Prostate gland (tissue), 2 donors: ENCODE measurements around the gene UCK2. TPM values are rescaled to one million over a fixed set of nuclear protein-coding genes. Genes with fewer than 3 reads are reported as not detected.

Source experiments
- DNase-seq: peaks from one replicate; pipeline ENCODE4 v3.0.0-alpha.2; 2019; ENCODE audit warnings: low spot score
- H3K27ac ChIP-seq, 2 donors: fragments of 200-600 bp; sonication (generic); 2 replicates each; pipeline ENCODE4 v1.5.1; 2017 to 2019
- H3K27me3 ChIP-seq: fragments of 200-600 bp; sonication (generic); replicated peaks from 2 replicates; pipeline ENCODE4 v1.5.1; 2019; ENCODE audit not compliant: insufficient read depth
- H3K36me3 ChIP-seq, 2 donors: fragments of 200-600 bp; sonication (generic); 1 replicate in 1 of 2; 2 replicates in 1 of 2; pipeline versions ENCODE4 v1.5.1 to v1.8.1; 2017 to 2019
- H3K4me1 ChIP-seq: fragments of 200-600 bp; sonication (generic); replicated peaks from 2 replicates; pipeline ENCODE4 v1.5.1; 2019
- H3K4me3 ChIP-seq, 2 donors: fragments of 200-600 bp; sonication (generic); 2 replicates each; pipeline ENCODE4 v1.5.1; 2017 to 2019
- H3K9me3 ChIP-seq: fragments of 200-600 bp; sonication (generic); 2 replicates; pipeline ENCODE4 v1.5.1; 2017
- POLR2A ChIP-seq: fragments of 450-650 bp; IDR thresholded peaks from one replicate; pipeline ENCODE4 v1.6.1; 2016; ENCODE audit warnings: antibody characterized with exemption, mild to moderate bottlenecking
- POLR2AphosphoS5 ChIP-seq: sonication (generic); formaldehyde crosslinking; IDR thresholded peaks from one replicate; pipeline ENCODE4 v1.6.1; 2017; ENCODE audit warnings: antibody characterized with exemption
- WGBS: methylation state at CpG from one replicate; pipeline ENCODE4 v1.1.5; 2018; 5-methylcytosine and 5-hydroxymethylcytosine counted together
- intact Hi-C: fragments of 100-400 bp; cut with DNase I; formaldehyde crosslinking; loops from one replicate; pipeline ENCODE4 v1.14.2; 2022
- total RNA-seq, 2 donors: library from RNA; depleted of rRNA; stranded (reverse); fragments of >200 nt; gene quantifications; one replicate each; pipeline ENCODE4 v1.1.0, GENCODE V29; 2016
- TF ChIP-seq, protein P1 (sequence below), 4 experiments: fragments of 200-600 bp in 2 of 4; fragments of 450-650 bp in 2 of 4; sonication (generic) in 2 of 4; IDR thresholded peaks; 1 replicate in 3 of 4; 2 replicates in 1 of 4; pipeline ENCODE4 v1.5.1; 2016 to 2019; ENCODE audit warnings: antibody characterized with exemption in 4 of 4, mild to moderate bottlenecking in 2 of 4, moderate library complexity in 2 of 4

UCK2 gene
- total RNA-seq, 2 donors from 2014 or later: 23.8 to 25.9 TPM

DNA sequence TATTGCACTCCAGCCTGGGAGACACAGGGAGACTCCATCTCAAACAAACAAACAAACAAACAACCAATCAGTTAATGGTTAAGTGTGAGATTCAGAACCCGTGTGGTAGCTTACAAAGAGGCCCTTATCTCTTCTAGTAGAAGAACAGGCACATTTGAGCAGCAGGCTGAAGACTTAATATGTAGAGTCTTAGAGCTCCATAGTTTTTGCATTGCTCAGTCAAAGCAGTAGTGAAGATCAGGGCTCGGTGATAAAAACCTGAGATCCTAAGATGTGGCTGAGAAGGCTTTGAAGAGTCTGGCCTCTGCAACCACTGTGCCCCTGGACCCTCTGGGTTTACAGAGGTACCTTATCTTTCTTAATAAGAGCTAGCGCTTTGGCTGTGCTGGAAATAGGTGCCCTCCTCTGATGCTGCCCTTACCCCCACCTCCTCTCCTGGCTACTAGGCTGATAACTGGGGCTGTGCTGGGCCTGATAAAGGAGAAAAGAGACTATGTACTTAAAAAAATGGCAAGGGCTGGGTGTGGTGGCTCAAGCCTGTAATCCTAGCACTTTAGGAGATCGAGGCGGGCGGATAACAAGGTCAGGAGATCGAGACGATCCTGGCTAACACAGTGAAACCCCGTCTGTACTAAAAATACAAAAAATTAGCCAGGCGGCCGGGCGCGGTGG lies 10.5 kb upstream of the UCK2 start:
- Histone ChIP-seq H3K36me3 (no peaks in the 10 kb centered on the region), H3K4me1 (no peaks in the 10 kb centered on the region), H3K4me3 (no peak overlapping the region), H3K27me3 (no peaks in the 10 kb centered on the region), H3K9me3 (no peaks in the 10 kb centered on the region), H3K27ac (no peak overlapping the region)
- intact Hi-C loops: no loop called here
- 81% methylated on average over 13 of the region's 13 CpGs for WGBS
- TF ChIP-seq, protein P1, sequence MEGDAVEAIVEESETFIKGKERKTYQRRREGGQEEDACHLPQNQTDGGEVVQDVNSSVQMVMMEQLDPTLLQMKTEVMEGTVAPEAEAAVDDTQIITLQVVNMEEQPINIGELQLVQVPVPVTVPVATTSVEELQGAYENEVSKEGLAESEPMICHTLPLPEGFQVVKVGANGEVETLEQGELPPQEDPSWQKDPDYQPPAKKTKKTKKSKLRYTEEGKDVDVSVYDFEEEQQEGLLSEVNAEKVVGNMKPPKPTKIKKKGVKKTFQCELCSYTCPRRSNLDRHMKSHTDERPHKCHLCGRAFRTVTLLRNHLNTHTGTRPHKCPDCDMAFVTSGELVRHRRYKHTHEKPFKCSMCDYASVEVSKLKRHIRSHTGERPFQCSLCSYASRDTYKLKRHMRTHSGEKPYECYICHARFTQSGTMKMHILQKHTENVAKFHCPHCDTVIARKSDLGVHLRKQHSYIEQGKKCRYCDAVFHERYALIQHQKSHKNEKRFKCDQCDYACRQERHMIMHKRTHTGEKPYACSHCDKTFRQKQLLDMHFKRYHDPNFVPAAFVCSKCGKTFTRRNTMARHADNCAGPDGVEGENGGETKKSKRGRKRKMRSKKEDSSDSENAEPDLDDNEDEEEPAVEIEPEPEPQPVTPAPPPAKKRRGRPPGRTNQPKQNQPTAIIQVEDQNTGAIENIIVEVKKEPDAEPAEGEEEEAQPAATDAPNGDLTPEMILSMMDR (IDR thresholded peaks at IDR 0.05): no peak
- TF ChIP-seq POLR2AphosphoS5: no peak
- no peak for TF ChIP-seq POLR2A
- DNase-seq: no peak

DNA sequence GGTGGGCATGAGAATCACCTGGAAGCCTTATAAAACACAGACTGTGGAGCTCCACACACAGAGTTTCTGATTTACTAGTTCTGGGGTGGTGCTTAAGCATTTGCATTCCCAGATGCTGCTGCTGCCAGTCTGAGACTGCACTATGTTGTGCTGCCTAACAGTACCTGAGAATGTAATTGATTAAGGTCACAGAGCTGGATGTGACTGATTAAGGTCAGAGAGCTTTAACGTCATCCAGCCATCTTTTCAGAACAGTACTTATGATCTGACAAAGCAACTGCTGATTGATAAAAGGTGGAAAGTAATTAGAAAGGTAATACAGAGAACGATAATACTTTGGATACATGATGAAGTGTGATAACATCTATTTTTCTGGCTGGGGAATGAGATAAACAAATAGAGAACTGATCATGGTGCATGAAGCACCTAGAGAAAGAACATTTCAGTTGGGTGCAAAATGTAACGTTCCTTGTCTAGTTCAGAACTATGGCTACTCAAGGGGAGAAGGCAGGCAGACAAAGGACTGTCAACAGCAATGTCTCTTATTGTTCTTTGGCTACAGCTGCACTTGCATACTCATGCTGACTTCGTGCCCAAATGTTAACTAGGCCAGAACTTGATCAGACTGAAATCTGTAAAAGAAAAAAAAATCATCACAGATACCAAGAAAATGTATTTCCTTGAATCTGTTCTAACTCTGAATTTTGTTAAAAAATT lies 3.7 kb upstream of the UCK2 start:
- no peak for DNase-seq
- Histone ChIP-seq H3K9me3 (no peaks in the 10 kb centered on the region), H3K36me3 (no peaks in the 10 kb centered on the region), H3K27me3 (no peaks in the 10 kb centered on the region), H3K27ac (no peak overlapping the region), H3K4me3 (no peak overlapping the region), H3K4me1 (no peaks in the 10 kb centered on the region)
- TF ChIP-seq POLR2AphosphoS5 (no peak), POLR2A (no peak)
- TF ChIP-seq, protein P1 (IDR thresholded peaks at IDR 0.05): no peak
- intact Hi-C loops: no loop called here
- WGBS: 43% methylated on average over 4 of the region's 4 CpGs

DNA sequence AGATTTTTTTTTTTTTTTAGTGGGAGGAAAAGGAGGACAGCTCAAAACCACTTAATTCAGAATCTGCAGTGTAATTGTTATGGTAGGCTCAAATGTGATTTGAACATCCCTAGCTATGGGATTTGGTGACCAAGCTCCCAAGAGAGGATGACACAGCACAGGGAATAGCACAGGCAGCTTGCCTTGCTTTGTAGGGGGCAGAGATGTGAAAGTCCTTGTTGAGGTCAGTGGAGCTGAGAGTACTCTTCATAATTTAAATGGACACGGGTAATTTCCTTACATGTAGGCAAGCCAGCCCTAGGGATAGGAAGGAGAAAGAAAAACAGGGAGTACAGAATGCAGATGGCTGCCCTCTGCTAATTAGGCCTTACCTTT lies 3.2 kb upstream of the UCK2 start:
- no peaks in the 10 kb centered on the region for H3K9me3 ChIP-seq
- H3K4me3 ChIP-seq: no peak overlapping the region
- no peaks in the 10 kb centered on the region for H3K27me3 ChIP-seq
- DNase-seq: no peak
- no peak for TF ChIP-seq POLR2A
- no peak for TF ChIP-seq POLR2AphosphoS5
- TF ChIP-seq, protein P1 (IDR thresholded peaks at IDR 0.05): no peak
- no peaks in the 10 kb centered on the region for H3K4me1 ChIP-seq
- intact Hi-C loops: no loop called here
- 70% methylated on average over 1 of the region's 1 CpG for WGBS
- H3K36me3 ChIP-seq: no peaks in the 10 kb centered on the region
- no peak overlapping the region for H3K27ac ChIP-seq

GRCh38 chr1:165826565-165827267 lies 698 bp upstream of the UCK2 start:
- intact Hi-C loops: loop anchor here (2.0 kb wide), 1 partner anchor 58 kb away; the partner anchor contains the start of gene TMCO1
- WGBS: 16% methylated on average over 10 of the region's 10 CpGs
- TF ChIP-seq, protein P1 (IDR thresholded peaks at IDR 0.05): no peak
- TF ChIP-seq POLR2AphosphoS5 (no peak), POLR2A (no peak)

More at GRCh38 chr1:165826565-165827267, 698 bp upstream of the UCK2 start:
- H3K27me3 ChIP-seq: no peaks in the 10 kb centered on the region
- peak overlapping the region; percentile 71 to 73 for H3K4me3 ChIP-seq
- no peak for DNase-seq
- H3K9me3 ChIP-seq: no peaks in the 10 kb centered on the region
- no peaks in the 10 kb centered on the region for H3K36me3 ChIP-seq
- peak overlapping the region; percentile 83 to 87 for H3K27ac ChIP-seq
- H3K4me1 ChIP-seq: no peaks in the 10 kb centered on the region
